HUES6 (cell line): ENCODE data around the gene HOXC10.

Experiments used
- H3K27ac ChIP-seq: 2 replicates; pipeline ENCODE4 v1.7.0; 2013; ENCODE audit warnings: low read depth, mild to moderate bottlenecking, low read length, inconsistent platforms
- H3K27me3 ChIP-seq: 2 replicates; pipeline ENCODE4 v1.6.1; 2013; ENCODE audit warnings: low read length; ENCODE audit not compliant: control insufficient read depth, insufficient read depth
- H3K36me3 ChIP-seq: 2 replicates; pipeline ENCODE4 v1.6.1; 2013; ENCODE audit warnings: low read length; ENCODE audit not compliant: control insufficient read depth, insufficient read depth
- H3K4me1 ChIP-seq: 2 replicates; pipeline ENCODE4 v1.6.1; 2013; ENCODE audit warnings: low read length; ENCODE audit not compliant: control insufficient read depth, insufficient read depth
- H3K4me3 ChIP-seq: 2 replicates; pipeline ENCODE4 v1.5.1; 2013; ENCODE audit warnings: low read depth, low read length
- H3K9ac ChIP-seq: one replicate; pipeline ENCODE4 v1.6.1; 2013; ENCODE audit warnings: mild to moderate bottlenecking, low read length
- H3K9me3 ChIP-seq: 2 replicates; pipeline ENCODE4 v1.6.1; 2013; ENCODE audit warnings: low read depth, low read length; ENCODE audit not compliant: control insufficient read depth, insufficient read depth

HOXC10 gene

DNA sequence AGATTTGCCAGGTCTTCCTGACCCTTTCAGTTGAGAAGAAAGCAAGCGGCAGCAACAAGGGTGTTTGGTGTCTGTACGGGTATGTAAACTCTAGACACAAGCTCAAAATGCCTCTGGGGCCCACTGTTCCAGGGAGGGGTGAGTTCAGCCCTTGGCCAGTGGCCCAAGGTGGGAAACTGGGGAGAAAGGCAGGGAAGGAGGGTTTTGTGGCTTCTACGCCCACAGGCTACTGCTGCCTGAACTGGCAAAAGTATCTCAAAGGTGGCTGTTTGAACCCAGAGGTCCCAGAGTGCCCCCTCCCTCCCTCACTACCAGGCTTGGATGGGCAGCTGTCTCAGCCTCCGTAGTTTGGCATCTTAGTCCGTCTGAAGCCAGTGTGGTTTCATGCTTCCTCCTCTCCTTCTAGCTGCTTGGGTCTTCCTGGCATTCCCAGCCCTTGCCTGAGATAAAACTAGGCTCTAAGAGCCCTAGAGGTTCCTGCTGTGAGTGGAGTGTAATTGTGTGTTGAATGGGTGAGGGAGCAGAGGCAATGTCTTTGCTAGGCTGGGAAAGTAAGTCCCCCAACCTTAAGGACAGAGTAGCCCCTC lies 53.4 kb downstream of the HOXC10 start:
- H3K4me3 ChIP-seq: peak overlapping the region; percentile 25; the same call in 1 of the 2 replicates
- peaks cover 100% of the 10 kb centered on the region for H3K27me3 ChIP-seq
- H3K9ac ChIP-seq: peak overlapping the region; percentile 71
- no peaks in the 10 kb centered on the region for H3K36me3 ChIP-seq
- H3K27ac ChIP-seq: no peak overlapping the region
- H3K4me1 ChIP-seq: peaks cover 2% of the 10 kb centered on the region
- H3K9me3 ChIP-seq: no peaks in the 10 kb centered on the region

DNA sequence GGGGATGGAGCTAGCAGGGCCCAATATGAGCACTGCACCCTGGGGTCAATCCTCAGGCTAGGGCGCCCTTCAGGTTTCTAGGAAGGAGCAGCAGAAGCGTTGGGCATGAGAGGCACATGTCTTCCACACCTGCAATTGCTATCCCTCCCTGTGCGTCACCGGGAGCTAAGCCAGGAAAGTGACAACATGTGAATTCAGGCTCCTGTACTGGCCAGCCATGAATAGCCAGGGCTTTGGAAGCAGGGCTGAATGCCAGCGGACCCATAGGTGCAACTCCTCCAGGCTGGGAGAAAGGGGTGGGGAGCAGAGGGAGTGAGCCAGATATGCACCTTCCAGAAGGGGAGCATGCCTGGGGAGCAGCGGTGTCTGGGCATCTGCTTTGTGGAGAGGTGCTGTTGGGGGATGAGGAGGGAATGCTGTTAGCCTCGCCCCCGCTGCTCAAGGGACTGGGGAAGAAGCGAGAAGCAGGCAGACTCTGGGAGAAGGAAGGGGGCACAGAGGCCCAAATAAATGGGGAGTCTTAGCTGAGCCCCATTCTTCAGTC lies 54.0 kb downstream of the HOXC10 start:
- Histone ChIP-seq H3K9me3 (no peaks in the 10 kb centered on the region), H3K4me1 (no peaks in the 10 kb centered on the region; the same call in none of the 2 replicates), H3K9ac (peak overlapping the region; percentile 71), H3K27ac (no peak overlapping the region), H3K36me3 (no peaks in the 10 kb centered on the region), H3K27me3 (peaks cover 100% of the 10 kb centered on the region), H3K4me3 (peak overlapping the region; percentile 25; the same call in 1 of the 2 replicates)

DNA sequence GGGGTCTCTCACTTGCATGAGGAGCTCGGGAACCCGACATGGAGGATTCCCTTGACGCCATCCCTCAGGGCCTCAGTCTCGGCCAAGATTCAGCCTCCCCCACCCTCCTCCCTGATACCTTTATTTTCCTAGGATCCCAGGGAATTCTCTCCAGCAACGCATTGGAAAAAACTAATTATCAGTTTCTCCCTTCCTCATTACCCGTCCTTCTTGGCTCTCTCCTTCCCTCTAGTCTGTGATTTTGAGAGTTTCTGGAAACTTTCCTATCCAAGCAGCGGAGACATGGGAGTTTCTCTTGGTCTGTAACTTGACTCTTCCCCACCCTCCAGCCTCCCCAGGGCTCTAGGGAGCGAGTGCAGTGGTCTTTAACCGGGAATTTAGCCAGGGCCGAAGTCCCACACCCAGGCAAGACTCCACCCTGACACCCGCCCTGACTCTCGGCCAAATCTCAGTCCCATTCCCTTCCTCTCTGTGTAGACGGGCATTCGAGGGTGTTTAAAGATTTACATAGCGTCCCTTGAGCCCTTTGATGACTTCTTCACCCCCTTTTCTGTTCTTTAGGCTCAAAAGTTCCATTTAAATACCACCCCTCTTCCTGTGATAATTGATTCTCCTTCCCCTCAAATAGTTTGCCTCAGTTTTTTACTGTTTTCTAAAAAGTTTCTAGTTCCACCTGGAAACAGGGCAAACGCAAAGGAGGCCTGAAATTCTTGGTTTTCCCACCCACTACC lies 54.6 kb downstream of the HOXC10 start:
- Histone ChIP-seq H3K27ac (no peak overlapping the region), H3K4me1 (no peaks in the 10 kb centered on the region; the same call in none of the 2 replicates), H3K4me3 (peak overlapping the region; percentile 25; the same call in 1 of the 2 replicates), H3K9me3 (no peaks in the 10 kb centered on the region), H3K9ac (peak overlapping the region; percentile 71), H3K36me3 (no peaks in the 10 kb centered on the region), H3K27me3 (peaks cover 100% of the 10 kb centered on the region)
